DOHH2 (cell line): ENCODE measurements around the gene EHD4.

Experiments
- EZH2phosphoT487 ChIP-seq: fragments of 200-600 bp; sonication (generic); IDR thresholded peaks from 2 replicates; pipeline ENCODE4 v1.6.1; 2017; ENCODE audit warnings: borderline replicate concordance, mild to moderate bottlenecking, antibody characterized with exemption, low read length, moderate library complexity, mixed read lengths
- TF ChIP-seq, protein P1 (sequence below): fragments of 200-600 bp; sonication (generic); IDR thresholded peaks from one replicate; pipeline ENCODE4 v1.5.1; 2014; ENCODE audit warnings: antibody characterized with exemption, mild to moderate bottlenecking, low read depth, low read length; ENCODE audit not compliant: poor library complexity, severe bottlenecking

DNA sequence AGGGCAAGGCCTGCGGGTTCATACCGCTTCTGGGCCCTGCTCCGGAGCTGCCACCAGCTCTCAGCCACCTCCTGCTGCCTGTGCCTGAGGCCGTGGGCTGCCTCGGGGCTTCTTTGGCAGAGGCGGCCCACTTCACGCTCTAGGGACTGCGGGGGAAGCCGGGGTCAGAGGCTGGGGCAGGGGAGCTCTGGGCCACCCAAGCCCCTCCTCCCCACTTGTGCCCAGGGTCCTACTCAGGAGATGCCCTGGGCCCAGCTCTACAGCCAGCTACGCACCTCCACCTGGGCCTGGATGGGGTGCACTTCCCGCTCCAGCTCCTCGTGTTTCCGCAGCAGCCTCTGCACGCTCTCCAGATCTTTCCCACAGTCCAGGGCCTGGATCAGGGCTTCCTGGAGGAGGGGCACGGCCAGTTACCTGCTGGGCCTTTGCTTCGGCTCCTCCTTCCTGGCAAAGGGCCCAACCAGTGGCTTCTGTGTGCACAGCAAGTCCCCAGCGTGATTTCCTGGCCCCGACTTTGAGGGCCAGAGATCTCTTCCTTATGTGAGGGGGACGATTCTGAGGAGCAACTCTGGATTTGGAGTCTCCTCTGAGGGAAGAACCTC is 109.7 kb downstream of the EHD4 start:
- TF ChIP-seq, protein P1, sequence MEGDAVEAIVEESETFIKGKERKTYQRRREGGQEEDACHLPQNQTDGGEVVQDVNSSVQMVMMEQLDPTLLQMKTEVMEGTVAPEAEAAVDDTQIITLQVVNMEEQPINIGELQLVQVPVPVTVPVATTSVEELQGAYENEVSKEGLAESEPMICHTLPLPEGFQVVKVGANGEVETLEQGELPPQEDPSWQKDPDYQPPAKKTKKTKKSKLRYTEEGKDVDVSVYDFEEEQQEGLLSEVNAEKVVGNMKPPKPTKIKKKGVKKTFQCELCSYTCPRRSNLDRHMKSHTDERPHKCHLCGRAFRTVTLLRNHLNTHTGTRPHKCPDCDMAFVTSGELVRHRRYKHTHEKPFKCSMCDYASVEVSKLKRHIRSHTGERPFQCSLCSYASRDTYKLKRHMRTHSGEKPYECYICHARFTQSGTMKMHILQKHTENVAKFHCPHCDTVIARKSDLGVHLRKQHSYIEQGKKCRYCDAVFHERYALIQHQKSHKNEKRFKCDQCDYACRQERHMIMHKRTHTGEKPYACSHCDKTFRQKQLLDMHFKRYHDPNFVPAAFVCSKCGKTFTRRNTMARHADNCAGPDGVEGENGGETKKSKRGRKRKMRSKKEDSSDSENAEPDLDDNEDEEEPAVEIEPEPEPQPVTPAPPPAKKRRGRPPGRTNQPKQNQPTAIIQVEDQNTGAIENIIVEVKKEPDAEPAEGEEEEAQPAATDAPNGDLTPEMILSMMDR: no peak
- no peak for TF ChIP-seq EZH2phosphoT487
